ENCODE results near the gene SPATA3. TPM values are rescaled to one million over a fixed set of nuclear protein-coding genes. Genes with fewer than 3 reads are reported as not detected.

The SPATA3 gene
- total and polyA plus RNA-seq, 2 experiments from 2014 or later: not detected

DNA sequence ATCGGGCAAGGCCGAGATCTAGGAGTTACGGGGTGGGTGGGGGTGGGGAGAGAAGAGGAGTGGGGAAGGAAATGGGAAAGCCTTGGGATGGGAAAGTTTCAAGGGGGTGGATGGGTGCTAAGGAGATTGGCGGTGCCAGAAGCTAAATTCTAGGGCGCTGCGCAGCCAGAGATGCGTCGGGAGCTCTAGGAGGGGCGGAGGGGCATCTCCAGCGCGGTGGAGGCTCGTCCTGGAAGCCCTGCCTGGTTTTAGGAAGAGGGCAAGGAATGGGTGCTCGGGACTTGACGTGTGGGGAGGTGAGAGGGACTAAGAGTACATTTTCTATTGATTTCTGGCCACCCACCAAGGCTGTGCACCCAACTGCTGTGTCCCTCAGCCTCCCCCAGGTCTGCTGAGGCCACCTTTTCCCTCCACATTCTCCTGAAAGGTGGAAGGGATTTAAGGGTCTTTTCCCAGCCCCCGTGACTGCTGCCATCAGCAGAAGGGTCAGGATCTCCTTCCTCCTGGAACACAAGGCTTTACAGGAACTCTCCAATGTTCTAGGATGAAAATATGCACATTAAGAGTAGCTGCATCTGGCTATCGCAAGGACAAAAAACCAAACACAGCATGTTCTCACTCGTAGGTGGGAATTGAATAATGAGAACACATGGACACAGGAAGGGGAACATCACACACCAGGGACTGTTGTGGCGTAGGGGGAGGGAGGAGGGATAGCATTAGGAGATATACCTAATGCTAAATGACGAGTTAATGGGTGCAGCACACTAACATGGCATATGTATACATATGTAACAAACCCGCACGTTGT, 42.8 kb downstream of the SPATA3 start (continued):
- TF ChIP-seq, protein P1, sequence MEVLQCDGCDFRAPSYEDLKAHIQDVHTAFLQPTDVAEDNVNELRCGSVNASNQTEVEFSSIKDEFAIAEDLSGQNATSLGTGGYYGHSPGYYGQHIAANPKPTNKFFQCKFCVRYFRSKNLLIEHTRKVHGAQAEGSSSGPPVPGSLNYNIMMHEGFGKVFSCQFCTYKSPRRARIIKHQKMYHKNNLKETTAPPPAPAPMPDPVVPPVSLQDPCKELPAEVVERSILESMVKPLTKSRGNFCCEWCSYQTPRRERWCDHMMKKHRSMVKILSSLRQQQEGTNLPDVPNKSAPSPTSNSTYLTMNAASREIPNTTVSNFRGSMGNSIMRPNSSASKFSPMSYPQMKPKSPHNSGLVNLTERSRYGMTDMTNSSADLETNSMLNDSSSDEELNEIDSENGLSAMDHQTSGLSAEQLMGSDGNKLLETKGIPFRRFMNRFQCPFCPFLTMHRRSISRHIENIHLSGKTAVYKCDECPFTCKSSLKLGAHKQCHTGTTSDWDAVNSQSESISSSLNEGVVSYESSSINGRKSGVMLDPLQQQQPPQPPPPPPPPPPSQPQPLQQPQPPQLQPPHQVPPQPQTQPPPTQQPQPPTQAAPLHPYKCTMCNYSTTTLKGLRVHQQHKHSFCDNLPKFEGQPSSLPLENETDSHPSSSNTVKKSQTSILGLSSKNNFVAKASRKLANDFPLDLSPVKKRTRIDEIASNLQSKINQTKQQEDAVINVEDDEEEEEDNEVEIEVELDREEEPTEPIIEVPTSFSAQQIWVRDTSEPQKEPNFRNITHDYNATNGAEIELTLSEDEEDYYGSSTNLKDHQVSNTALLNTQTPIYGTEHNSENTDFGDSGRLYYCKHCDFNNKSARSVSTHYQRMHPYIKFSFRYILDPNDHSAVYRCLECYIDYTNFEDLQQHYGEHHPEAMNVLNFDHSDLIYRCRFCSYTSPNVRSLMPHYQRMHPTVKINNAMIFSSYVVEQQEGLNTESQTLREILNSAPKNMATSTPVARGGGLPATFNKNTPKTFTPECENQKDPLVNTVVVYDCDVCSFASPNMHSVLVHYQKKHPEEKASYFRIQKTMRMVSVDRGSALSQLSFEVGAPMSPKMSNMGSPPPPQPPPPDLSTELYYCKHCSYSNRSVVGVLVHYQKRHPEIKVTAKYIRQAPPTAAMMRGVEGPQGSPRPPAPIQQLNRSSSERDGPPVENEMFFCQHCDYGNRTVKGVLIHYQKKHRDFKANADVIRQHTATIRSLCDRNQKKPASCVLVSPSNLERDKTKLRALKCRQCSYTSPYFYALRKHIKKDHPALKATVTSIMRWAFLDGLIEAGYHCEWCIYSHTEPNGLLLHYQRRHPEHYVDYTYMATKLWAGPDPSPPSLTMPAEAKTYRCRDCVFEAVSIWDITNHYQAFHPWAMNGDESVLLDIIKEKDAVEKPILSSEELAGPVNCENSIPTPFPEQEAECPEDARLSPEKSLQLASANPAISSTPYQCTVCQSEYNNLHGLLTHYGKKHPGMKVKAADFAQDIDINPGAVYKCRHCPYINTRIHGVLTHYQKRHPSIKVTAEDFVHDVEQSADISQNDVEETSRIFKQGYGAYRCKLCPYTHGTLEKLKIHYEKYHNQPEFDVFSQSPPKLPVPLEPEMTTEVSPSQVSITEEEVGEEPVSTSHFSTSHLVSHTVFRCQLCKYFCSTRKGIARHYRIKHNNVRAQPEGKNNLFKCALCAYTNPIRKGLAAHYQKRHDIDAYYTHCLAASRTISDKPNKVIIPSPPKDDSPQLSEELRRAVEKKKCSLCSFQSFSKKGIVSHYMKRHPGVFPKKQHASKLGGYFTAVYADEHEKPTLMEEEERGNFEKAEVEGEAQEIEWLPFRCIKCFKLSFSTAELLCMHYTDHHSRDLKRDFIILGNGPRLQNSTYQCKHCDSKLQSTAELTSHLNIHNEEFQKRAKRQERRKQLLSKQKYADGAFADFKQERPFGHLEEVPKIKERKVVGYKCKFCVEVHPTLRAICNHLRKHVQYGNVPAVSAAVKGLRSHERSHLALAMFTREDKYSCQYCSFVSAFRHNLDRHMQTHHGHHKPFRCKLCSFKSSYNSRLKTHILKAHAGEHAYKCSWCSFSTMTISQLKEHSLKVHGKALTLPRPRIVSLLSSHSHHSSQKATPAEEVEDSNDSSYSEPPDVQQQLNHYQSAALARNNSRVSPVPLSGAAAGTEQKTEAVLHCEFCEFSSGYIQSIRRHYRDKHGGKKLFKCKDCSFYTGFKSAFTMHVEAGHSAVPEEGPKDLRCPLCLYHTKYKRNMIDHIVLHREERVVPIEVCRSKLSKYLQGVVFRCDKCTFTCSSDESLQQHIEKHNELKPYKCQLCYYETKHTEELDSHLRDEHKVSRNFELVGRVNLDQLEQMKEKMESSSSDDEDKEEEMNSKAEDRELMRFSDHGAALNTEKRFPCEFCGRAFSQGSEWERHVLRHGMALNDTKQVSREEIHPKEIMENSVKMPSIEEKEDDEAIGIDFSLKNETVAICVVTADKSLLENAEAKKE (CRISPR knock-in tag; IDR thresholded peaks at IDR 0.05): no peak
- TF ChIP-seq, protein P2, sequence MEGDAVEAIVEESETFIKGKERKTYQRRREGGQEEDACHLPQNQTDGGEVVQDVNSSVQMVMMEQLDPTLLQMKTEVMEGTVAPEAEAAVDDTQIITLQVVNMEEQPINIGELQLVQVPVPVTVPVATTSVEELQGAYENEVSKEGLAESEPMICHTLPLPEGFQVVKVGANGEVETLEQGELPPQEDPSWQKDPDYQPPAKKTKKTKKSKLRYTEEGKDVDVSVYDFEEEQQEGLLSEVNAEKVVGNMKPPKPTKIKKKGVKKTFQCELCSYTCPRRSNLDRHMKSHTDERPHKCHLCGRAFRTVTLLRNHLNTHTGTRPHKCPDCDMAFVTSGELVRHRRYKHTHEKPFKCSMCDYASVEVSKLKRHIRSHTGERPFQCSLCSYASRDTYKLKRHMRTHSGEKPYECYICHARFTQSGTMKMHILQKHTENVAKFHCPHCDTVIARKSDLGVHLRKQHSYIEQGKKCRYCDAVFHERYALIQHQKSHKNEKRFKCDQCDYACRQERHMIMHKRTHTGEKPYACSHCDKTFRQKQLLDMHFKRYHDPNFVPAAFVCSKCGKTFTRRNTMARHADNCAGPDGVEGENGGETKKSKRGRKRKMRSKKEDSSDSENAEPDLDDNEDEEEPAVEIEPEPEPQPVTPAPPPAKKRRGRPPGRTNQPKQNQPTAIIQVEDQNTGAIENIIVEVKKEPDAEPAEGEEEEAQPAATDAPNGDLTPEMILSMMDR (conservative IDR thresholded peaks at IDR 0.05; ENCODE audit: low read depth in 2 of 2): no peak

DNA sequence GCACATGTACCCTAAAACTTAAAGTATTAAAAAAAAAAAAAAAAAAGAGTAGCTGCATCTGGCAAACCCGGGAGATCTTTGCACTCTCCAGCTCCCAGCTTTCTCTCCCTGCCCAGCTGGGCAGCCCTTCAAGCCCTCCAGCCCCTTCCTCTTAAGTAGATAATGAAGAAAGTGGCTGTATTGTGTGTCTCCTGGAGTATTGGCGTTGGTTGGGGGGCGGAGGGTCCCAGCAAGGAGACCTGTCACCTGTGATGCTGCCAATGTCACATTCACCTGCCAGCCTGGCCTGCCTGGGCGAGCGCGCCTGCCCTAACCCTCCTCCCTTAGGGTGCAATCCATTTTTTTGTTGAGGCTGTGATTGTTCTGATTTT, 43.4 kb downstream of the SPATA3 start:
- H3K36me3 ChIP-seq (ENCODE audit: insufficient read depth): no peaks in the 10 kb centered on the region
- no peak overlapping the region; the same call in 1 of the 2 replicates for H3K4me3 ChIP-seq
- H3K27ac ChIP-seq (ENCODE audit: low read depth): no peak overlapping the region
- no peaks in the 10 kb centered on the region for H3K9me3 Mint-ChIP-seq
- H3K27ac Mint-ChIP-seq: no peak overlapping the region
- 0 out of 2 replicates have a peak, but pooled peaks cover 3% of the 10 kb centered on the region for H3F3A ChIP-seq (replicated peaks; ENCODE audit: low read depth)
- H3K4me1 ChIP-seq (ENCODE audit: insufficient read depth): no peaks in the 10 kb centered on the region
- DNase-seq (ENCODE audit: low spot score): no peak
- H3K9me2 ChIP-seq (ENCODE audit: insufficient read depth): no peaks in the 10 kb centered on the region
- H3K27me3 Mint-ChIP-seq (ENCODE audit: insufficient read depth, low read depth, poor library complexity): peaks cover 34% of the 10 kb centered on the region
- peak overlapping the region; percentile 21; the same call in 1 of the 3 replicates for H3K4me3 Mint-ChIP-seq
- H3K36me3 Mint-ChIP-seq (ENCODE audit: low read depth): no peaks in the 10 kb centered on the region; the same call in 2 of the 3 replicates
- H2AFZ ChIP-seq: no peak overlapping the region
- no peak for ATAC-seq
- peaks cover 63% of the 10 kb centered on the region for H3K27me3 ChIP-seq (ENCODE audit: insufficient read depth)
- H3K79me2 ChIP-seq (replicated peaks; ENCODE audit: insufficient read depth): no peaks in the 10 kb centered on the region
- H4K20me1 ChIP-seq (replicated peaks; ENCODE audit: insufficient read depth): no peaks in the 10 kb centered on the region
- peaks cover 6% of the 10 kb centered on the region for H3K4me1 Mint-ChIP-seq
- no peak overlapping the region; the same call in 1 of the 2 replicates for H3K4me2 ChIP-seq
- TF ChIP-seq, protein P1 (CRISPR knock-in tag; IDR thresholded peaks at IDR 0.05): no peak
- no peak for TF ChIP-seq CREB1 (CRISPR knock-in tag; IDR thresholded peaks at IDR 0.05; ENCODE audit: low read depth)
- TF ChIP-seq STAT1 (IDR thresholded peaks at IDR 0.05; ENCODE audit: unreplicated experiment): no peak
